HG03571 (cell line): ENCODE measurements around the gene MAL.
"Not testable (repeated sequence)": the region's sequence is repeated elsewhere in the genome, so short reads cannot be mapped to it uniquely, and the experiment has no call there.

Experiments used
- ATAC-seq: cut with Tn5 transposase; IDR thresholded peaks from one replicate; pipeline ENCODE4 v1.9.1; 2021; ENCODE audit not compliant: unreplicated experiment

MAL gene

GRCh38 chr2:95087379-95087778 lies 61.9 kb downstream of the MAL start:
- ATAC-seq, result no peak

- no peak for ATAC-seq
These were observed 66.5 kb downstream of the MAL start for GRCh38 chr2:95091885-95092555.

- not testable (repeated sequence) for ATAC-seq
These were observed 72.8 kb downstream of the MAL start for GRCh38 chr2:95098273-95098672.

- no peak for ATAC-seq
These were observed 74.4 kb downstream of the MAL start for GRCh38 chr2:95099910-95100309.
